HEK293T (cell line): ENCODE results near the gene ACBD6.

Source experiments
- BHLHE40 ChIP-seq: fragments of 450-650 bp; IDR thresholded peaks from 2 replicates; pipeline ENCODE4 v1.6.1; 2016; ENCODE audit warnings: mild to moderate bottlenecking, moderate library complexity, borderline replicate concordance
- FOXK2 ChIP-seq: fragments of 450-650 bp; IDR thresholded peaks from 2 replicates; pipeline ENCODE4 v1.6.1; 2016; ENCODE audit warnings: mild to moderate bottlenecking
- FOXM1 ChIP-seq: fragments of 450-650 bp; IDR thresholded peaks from 2 replicates; pipeline ENCODE4 v1.6.1; 2017; ENCODE audit warnings: mild to moderate bottlenecking, borderline replicate concordance
- L3MBTL2 ChIP-seq: fragments of 450-650 bp; conservative IDR thresholded peaks from 2 replicates; pipeline ENCODE4 v1.6.1; 2016; ENCODE audit warnings: mild to moderate bottlenecking
- SUZ12 ChIP-seq: fragments of 450-650 bp; IDR thresholded peaks from 2 replicates; pipeline ENCODE4 v1.6.1; 2016; ENCODE audit warnings: mild to moderate bottlenecking

GRCh38 chr1:180352021-180352420, 150.4 kb downstream of the ACBD6 start:
- TF ChIP-seq FOXM1 (no peak), BHLHE40 (no peak), L3MBTL2 (no peak), SUZ12 (no peak), FOXK2 (no peak)
